GM19023 (cell line): ENCODE measurements around the gene DENND6B.

Source experiments
- ATAC-seq: cut with Tn5 transposase; IDR thresholded peaks from one replicate; pipeline ENCODE4 v1.9.1; 2021; ENCODE audit warnings: mild to moderate bottlenecking, moderate library complexity; ENCODE audit not compliant: unreplicated experiment

The DENND6B gene

DNA sequence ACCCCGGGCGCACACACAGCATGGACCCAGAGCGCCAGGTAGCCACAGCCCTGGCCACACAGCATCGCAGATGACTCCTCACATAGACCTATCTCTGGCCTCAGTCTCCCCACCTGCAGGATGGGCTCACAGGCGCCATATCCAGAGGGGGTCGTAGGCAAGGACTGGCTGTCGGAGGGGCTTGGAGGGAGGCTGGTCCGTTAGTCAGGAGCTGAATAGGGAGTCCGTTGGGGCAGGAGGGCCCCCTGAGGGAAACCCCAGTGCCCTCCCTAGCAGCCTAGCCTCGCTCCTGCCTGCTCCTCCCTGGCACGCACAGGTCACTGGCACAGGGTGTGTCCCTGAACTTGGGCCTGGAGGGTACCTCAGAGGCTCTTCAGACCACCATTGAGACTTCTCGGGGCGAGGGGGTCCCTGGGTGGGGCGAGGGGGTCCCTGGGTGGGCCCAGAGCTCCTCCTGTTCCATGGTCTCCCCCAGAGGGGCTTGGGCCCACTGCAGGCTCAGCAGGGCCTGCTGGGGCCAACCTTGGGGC lies 21.4 kb downstream of the DENND6B start:
- ATAC-seq: no peak

DNA sequence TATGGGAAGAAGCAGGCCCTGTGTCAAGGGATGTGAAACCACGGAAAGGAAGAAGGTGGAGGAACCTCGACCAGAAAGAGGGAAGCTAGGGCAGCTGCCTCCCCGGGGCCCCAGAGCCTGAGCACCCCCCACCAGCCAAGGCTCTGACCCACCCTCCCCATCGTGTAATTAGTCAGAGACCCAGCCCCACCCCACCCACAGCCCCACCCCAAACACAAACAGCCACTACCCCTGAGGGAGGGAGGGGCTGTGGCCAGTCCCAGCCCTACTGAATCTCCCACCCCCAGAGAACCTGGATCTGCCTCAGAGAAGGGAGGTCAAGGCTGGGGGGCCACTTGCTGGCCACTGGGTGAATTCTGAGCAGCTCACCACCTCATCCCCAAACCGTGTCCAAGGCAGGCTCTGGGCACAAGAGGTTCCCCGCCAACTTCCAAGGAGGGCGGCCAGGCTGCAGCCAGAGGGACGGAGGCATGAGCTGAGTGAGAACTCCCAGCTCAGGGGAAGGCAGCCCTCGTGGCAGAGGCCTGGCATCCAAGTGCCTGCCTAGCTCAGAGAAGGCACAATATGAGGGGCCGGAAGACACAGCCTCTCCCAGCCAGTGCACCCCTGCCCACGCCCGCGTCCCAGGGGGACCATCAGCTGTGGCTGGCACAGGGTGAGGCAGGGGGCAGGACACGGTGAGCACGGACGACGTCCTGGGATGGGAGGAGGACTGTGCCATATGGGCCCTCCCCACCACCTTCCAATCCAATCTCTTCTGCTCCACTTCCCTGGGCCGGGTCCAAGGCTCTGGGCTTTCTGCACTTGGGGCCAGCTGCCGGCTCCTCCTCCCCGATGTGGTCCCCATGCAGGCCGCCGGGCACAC lies 22.1 kb downstream of the DENND6B start:
- ATAC-seq: no peak

DNA sequence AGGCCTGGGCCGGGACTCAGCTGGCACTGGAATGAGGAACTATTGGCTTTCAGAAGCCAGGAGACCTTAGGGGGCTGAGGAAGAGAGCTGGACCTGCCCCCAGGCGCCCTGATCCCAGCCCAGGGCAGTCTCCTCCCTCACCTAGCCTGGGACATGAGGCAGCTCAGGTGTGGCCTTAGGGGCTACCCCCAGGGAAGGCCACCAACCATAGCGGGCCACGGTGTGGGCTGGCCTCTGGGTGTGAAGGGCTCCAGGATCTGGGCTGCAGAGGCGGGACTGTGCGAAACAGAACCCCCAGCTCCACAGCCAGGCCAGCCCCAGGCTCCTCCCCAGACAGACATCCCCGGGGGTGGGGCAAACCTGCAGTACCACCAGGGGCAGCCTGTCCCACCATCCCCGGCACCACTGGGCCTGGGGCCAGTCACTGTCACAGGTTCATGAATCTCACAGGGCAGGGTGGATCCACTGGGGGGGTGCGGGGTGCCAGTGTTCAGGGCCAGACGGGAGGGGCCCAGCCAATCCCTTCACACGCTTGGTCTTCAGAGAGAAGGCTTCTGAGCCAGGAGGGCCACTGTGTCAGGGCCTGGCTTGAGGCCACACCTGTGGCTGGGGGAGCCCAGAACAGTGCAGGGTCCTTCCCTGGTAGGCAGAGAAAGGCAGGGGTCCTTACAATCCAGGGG lies 22.8 kb downstream of the DENND6B start:
- ATAC-seq: no peak

DNA sequence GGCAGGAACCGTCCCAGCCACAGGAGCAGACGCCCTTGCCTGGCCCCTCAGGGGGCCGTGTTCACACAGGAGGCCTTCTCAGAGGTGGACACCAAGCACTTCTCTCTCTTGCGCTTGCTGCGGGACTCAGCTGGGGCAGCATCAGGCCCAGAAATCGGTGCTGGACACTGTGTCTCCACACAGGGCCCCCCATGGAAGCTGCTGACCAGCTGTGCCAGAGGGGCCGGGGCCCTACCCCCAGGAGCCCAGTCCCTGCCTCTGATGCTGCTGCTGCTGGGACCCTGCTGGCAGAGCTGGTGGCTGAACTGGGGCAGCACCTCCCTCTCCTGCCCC lies 23.3 kb downstream of the DENND6B start:
- no peak for ATAC-seq

DNA sequence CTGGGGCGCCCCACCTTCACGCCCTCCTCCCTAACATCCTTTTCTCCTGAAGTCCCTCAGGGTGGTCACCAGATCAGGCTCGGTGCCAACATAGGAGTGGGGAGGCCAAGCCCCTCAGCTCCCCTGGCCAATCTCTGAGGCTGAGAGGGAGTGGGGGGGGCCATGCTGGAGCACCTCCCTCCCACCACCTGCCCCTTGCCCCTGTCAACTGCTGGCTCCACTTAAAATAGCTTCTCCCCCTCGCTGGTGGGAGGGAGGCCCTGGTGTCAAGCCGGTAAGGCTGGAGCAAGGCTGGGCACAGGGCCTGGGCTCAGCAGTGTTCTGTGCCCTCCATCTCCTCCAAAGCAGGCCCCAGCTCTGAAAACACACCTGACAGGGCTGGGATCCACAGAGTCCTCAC lies 24.2 kb downstream of the DENND6B start:
- ATAC-seq: no peak

DNA sequence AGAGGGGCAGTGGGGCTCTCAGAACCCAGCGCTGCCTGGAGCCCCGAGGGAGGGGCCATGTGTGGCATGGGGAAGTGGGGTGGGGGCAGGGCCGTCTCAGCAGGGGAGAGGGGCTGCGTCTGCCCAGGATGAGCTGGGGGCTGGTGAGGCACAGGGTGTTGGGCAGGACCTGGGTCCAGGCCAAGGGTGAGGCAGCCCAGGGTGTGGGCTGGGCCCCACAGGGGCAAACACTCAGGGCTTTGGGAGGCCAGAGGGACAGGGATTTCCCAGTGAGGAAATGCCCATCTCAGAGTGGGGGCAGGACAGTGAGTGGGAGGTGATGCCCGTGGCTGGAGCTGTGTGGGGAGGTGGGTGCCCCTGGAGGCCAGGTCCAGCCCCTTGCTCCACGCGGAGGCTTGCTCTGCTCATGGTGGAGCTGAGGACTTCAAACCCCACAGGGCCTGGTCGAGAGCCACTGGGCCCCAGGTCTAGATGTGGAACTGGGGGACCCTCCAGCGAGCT lies 24.7 kb downstream of the DENND6B start:
- ATAC-seq: no peak

DNA sequence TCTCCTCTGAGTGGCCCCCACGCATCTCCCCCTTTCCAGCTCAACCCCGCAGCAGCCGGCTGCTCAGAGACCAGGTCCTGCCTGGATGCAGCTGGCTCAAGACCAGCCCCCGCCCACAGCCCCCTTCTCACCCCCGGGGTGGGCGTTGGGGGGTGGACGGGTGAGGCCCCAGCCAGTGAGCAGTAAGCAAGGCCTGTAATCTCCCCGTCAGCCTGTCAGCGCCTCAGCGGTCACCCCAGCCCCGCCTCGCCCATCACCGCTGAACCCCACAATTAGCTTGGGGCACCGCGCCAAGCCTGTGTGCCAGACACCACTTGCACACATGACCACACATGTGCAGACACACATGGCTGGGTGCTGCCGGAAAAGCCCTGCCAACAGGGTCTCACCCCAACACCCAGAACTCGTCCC lies 25.2 kb downstream of the DENND6B start:
- ATAC-seq: no peak

DNA sequence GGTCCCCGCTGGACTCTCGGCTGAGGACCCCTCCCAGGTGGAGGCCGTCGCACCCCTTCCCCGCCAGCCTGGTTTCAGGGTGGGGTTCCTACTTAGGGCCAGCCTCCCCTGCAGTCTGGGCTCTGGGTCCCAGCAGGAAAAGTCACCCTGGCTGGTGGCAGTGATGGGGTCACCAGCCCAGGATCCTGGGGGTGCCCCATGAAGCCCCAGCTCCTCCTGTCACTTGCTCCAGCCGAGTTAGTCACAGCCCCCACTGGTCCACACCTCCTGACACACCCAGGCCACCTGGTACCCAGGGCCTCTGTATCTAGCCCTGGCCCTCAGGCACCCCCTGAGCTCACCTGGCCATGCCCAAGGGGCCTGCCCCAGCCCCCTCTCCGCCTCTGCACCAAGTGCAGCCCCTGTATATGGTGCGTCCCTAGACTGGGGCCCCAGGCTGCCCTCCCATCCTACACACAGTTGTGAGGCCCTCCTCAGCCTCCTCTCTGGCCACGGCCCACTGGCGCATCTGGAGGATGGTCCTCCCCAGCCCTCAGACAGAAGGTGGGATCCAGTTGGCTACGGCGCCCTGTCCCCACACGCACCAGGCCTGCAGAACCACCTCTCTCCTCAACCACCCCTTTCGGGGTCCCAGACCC lies 26.1 kb downstream of the DENND6B start:
- ATAC-seq: no peak

DNA sequence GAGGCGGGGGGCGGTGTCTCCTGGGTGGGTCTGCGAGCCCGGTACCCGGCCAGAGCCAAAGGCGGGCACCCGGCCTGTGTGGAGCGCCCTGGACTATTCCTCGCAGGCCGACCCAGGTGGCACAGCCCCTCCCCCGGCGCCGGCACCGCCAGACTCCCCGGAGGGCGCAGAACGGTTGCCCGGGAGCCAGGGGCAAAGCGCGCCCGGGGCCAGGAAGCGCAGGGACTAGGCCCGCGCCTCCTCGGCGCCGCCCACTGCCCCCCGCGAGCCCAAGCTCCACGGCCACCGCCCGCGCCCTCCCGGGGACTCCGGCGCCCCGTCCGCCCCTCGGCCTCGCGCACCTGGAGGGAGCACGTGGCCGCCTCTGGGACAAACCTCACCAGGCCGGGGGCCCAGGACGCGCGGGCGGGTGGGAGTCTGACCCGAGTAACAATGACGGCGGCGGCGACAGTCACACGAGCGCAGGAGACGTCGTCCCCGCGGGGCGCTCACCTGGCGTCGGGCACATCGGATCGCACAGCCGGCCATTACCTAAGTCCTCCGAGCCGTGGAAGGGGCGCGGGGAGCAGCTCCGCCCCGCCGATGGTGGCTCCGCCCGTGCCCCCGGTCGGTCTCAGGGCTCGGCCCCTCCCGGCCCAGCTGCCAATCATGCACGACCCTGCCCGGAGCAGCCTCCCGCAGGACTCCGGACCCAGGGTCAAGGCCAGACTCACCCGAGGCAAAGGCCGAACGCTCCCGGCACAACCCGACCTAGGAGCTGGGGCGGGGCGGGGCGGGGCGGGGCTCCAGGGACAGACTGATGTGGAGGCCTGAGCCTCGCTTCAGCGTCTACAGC lies 26.8 kb downstream of the DENND6B start:
- no peak for ATAC-seq

DNA sequence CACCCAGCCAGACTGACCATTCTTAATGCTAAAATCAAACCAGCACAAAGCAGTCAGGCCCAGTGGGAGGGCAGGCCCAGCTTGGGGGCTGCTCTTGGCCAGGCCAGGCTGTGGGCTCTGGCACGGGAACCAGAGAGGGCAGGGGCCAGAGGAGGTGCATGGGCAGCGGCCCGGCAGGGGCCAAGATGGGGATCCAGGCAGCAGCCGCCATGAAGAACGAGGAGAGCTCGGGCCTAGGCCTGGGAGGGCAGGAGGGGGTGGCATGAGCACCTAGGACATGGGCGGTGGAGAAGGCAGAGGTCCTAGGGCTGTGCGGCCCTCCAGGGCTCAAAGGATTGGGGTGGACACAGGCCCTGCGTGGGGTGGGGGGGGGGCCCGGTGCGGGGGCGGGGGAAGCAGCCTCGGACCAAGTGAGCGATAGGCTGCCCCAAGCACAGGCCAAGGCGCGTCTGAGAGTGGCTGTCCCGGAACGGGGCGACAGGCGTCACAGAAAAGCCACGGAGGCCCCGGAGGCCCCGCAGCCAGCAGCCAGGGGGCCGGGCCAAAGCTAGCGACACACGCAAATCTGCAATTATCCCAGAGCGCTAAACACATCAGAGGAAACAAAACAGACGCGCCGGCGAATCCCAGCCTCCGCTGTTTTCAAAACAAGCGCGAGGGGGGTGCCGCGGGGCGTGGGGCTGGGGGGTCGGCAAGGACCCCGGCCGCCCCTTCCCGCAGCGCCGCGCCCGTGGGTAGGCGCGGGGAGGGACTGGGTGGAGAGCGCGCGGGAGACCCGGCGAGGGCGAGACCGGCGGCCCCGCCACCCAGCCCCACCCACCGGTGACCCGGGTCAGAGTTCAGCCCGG lies 27.7 kb downstream of the DENND6B start:
- no peak for ATAC-seq

DNA sequence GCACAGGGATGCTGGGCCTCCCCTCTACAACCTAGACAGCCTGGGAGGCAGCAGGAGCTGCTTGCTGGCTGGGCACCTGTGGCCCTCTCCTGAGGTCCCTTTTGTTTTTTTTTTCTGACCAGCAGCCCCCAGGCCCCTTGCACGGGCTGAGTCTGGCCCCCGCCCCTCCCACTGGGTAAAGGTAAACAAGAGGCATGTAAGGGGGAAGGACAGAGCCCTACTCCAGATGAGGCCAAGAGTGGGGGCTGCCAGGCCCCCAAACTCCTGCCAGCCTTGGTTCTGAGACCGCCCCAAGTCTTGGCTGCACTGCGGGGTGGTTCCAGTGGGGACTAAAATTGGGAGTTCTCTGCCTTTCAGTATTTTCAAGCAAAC lies 28.6 kb downstream of the DENND6B start:
- ATAC-seq: no peak

DNA sequence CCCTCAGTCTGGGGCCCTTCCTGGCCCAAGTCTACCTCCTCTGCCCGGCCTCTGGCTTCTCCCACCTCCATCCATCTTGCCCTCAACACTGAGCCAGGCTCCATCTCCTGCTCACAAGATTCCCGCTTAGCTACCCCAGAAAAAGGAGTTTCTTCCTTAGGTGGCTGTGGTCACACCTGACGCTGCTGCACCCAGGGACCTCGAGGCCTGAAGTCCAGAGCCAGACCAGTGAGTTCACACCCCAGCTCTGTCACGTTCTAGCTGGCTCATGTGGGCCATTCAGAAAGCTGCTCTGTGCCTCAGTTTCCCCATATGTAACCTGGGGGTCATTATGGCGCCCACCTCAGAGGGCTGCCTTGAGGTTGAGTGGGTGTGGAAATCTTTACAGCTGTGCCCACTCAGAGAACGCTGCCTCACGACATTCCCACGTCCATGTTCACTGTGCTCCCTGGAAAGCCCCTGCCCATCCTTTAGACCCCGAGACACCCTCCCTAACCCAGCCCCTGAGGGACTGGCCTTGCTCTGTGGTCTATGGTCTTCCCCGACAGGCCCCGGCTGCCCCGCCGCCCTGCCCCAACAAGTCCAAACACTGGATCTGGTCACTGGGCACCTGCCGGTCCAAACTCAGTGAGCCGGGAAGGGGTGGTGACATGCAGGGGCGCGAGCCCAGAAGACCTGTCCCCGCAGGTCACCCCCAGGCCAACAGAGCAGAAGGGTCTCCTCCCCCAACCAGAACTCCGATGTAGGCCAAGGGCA lies 29.1 kb downstream of the DENND6B start:
- no peak for ATAC-seq

DNA sequence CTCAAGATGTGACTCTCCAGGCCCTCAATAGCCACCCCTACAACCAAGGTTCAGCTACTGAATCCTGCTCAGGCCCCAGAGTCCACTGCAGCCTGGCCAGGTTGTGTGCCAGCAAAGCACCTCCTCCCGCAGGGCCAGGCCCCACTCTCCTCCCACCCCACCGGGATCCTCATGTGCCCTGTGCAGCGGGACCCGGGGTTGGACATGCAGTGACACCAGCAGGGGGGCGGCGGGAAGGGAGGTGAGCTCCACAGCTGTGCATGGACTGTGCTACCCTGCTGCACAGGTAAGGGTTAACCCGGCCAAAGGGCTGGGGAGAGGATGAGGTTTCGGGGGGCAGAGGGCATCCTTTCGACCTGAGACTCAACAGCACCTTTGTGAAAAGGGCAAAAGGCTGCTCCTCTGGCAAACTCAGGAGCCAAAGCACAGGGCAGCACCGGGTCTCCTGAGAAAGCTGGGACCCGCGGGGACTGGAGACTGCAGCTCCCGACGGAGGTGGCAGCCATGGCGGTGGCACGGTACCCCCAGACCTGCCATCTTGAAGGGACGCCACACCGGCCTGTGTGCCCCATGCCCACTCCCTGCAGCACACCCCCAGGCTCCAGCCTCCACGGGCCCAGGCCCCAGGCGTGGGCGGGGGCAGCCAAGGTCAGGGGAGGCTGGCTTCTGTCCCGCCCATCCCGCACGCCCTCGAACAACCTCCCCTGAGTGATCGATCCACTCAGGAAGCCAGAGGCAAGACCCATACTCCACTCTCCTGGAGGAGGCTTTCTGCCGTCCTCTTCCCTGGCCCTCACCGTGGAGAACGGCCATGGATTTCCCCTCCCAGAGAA lies 29.9 kb downstream of the DENND6B start:
- no peak for ATAC-seq

DNA sequence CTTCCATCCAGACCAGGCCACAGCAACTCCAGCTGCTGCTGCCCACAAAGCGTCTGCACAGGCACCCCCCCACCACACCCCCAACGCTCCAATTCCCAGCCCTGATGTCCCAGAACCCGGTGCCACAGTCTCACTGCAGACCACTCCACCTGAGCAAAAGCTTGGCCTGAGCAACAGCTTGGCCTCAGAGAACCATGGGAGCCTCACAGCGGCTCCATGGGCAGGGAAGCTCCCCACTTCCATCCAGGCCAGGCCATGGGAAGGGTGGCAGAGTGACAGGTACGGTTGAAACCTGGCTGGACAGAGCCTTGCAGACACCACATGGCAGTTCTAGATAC lies 32.5 kb downstream of the DENND6B start:
- ATAC-seq: no peak

DNA sequence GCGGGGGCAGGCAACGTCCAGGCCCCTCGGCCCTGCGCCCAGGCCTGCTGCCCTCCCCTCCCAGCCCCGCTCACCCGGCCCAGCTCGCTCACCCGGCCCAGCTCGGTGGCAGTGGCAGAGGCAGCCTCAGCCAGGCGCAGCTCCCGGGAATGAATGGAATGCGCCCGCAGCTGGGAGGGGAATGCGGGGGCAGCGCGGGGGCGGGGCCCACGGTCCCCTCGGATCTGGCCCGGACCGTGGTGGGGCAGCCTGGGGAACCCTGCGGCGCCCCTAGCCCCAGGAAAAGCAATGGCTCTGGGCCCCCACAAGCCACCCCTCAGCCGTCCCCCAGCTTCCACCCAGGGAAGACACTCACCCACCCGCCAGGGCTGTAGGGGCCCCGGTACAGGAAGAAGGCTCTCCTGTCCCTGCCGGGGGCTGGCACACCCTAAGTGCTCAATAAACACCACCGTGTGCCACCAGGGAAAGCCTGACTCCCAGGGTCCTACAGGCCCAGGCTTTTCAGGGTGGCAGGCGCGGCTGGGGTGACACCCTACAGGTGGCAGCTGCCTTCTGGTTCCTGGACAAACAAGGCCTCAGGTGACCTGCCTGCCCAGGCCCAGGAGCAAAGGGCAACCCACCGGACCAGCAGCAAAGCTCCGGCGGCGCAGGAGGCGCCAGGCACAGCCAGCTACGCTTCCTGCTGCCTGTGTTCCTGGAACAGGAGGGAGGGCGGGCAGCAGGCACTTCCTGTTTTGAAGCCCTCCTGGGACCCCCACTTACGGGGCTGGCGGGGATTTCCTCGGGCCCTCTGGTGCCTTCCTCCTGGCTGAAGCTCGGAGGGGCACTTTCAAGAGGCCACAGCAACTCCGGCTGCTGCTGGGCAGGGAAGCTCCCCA lies 33.1 kb downstream of the DENND6B start:
- ATAC-seq: no peak

DNA sequence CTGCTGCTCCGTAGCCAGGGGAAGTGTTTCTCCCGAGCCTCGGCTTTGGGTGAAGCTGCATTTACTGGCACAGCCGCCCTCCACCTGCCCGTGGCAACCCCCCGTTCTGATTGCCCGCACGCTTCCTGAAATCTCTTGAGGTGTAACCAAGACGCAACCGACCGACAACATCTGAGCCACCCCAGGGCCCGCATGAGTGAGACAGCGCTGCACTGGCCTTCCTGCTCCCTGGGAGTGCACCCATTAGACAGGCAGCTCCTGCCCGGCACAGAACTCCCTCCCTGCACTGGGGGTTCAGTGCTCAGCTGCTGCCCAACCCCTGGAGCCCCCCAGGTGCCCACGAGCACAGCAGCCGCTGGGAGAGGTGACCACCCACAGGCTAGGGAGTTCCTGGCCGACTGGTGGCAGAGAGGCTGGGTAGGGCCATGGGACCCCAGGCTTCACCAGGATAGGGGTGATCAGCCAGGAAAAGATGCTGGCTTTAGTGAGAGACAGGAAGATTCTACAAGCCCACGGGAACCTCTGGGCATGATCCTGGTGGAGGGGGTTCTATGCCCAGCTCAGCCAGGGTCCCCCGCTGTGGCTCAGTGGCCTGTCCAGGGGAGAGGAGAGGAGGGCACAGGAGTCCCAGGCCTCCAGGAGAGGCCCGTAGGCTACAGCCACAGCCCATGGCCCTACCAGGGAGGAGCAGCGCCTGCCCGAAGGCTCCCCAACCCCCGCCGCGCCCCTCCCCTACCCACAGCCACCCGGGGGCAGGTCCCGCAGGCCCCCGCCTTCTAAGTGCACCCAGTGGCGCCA lies 34.0 kb downstream of the DENND6B start:
- ATAC-seq: no peak
